DMS114 treated with DMSO at 0.1 percent for 48 hours (cell line): ENCODE measurements around the gene SND1.

Source experiments
- DNase-seq: peaks from one replicate; lab custom pipeline; 2025; ENCODE audit not compliant: unreplicated experiment; lab: John Stamatoyannopoulos, UW

The SND1 gene

GRCh38 chr7:128121711-128122530, 469.9 kb downstream of the SND1 start:
- no peak for DNase-seq

- DNase-seq, result no peak
Observed at GRCh38 chr7:128122576-128123290, 470.7 kb downstream of the SND1 start.

DNA sequence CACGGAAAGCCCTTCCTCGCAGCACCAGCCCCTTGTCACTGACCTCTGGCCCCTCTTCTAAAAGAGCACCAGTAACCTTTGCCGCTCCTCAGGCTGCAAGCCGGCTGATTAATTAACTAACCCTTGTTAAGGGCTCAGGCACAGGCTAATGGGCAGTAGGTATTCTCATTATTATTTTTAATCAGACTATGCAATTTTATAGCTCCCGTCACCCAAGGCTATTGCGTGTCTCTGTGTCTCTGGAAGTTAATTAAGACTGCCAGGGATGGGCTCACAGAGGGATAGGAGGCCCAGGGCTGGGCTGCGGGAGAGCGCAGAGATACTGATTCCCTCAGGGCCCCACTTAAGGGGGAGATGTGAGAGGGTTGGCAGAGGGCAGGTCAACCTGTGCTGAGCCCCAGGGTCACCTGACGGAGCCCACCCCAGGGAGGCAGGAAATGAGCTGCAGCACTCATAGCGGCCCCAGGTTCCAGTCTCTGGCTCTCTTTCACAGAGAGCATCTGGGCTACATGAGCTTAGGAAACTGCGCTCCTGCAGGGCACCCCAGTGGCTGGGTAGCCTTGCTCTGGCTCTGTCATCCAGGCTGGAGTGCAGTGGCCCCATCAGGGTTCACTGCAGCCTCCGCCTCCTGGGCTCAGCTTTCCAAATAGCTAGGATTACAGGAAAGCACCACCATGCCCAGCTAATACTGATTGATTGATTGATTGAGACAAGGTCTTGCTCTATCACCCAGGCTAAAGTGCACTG, 471.5 kb downstream of the SND1 start:
- DNase-seq, result no peak

- DNase-seq, result no peak
Observed at GRCh38 chr7:128124786-128125185, 472.8 kb downstream of the SND1 start.

- DNase-seq, result no peak
Observed at GRCh38 chr7:128125816-128126215, 473.8 kb downstream of the SND1 start.

DNA sequence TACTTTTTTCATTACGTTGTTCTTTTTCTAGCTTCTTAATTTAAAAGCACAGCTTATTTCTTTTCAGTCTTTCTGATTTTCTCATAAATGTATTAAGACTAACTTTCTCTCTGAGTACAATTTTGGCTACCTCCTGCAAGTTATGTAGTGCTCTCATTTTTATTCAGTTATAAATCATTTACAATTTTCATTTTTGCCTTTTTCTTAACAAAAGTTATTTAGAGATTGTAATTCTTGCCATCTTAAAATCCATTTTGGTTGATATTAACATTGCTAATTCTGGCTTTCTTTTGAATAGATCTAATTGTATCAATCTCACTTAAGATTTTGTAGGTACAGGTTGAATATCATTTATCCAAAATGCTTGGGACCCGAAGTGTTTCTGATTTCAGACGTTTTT, 476.4 kb downstream of the SND1 start:
- DNase-seq, result no peak

- no peak for DNase-seq
Observed at GRCh38 chr7:128129224-128129864, 477.4 kb downstream of the SND1 start.

DNA sequence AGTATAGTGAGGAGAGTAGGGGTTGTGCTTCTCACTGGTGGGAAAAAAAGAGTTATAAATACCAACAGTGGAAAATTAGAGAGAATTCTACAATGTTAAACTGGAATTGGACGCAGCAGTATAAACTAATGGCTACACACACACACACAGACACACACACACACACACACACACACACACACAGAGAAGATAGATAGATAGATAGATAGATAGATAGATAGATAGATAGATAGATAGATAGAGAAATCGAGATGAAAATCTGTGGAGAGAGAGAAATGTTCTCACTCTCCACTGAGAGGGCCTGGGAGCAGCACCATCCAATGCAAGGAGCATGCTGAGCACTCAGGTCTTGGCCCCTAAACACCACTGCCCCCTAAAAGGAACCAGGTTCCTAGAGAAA, 479.1 kb downstream of the SND1 start:
- no peak for DNase-seq

- DNase-seq, result no peak
Observed at GRCh38 chr7:128131731-128132130, 479.7 kb downstream of the SND1 start.

GRCh38 chr7:128132426-128133069, 480.6 kb downstream of the SND1 start:
- DNase-seq, result no peak

GRCh38 chr7:128135159-128135514, 483.1 kb downstream of the SND1 start:
- no peak for DNase-seq

DNA sequence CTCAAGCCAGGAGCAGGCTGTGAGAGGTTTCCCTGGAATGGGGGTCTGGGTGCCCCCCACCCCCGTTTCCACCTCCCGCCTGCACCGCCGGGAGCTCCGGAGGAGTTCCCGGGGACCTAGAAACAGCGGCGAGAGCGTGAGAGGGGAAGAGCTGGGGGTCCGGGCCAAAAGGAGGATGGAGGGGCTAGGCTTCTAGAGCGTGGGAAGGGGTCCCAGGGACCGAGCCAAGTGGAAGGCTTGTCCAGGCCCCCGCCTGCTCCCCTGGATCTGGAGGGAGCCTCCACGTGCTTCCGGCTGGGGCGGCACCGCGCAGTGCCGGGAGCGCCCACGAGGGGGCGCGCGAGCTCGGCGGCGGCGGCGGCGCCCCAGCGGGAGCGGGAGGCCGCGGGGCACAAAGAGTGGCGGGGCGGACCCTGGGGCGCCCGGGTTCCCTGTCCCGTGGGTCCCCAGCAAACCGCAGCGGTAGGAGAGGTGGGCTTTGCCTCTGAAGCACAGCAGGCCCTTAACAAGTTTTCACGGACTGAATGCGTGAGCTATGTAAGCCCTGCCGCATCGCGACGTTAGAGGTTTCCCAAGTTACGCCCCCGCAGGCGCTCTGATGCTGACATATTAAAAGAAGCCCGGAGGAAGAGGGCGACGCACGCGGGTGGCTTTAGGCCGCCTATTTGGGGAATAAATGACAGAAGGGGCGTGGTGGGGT, 483.7 kb downstream of the SND1 start:
- peak; percentile 36 for DNase-seq

GRCh38 chr7:128136215-128136597, 484.2 kb downstream of the SND1 start:
- no peak for DNase-seq

- no peak for DNase-seq
Observed at GRCh38 chr7:128137181-128137580, 485.2 kb downstream of the SND1 start.

GRCh38 chr7:128139406-128139805, 487.4 kb downstream of the SND1 start:
- no peak for DNase-seq

DNA sequence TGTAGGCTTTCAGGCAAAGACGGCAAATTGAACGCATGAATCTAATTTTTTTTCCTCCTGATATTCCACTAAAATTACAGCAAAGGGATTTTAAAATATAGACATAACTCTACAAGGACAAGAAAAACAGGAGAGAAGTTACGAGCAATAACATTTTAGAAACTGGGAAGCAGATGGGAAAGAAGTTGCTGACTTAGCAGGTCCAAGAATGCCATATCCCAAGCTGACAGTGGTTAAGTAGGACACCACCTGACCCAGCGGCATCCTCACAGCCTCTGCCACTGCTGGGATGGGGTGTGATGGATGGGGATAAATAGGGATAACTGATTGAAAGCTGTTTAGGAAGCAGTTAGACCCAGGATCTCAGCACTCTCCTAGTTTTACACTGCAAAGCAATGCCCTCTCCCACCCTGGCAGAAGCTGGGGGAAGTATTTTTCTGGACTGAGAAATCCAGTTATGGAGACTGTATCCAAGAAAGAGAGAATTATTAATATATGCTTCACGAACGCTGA, 489.7 kb downstream of the SND1 start:
- DNase-seq, result no peak
